HG03439 (cell line): ENCODE results near the gene ENPP3.

ENCODE experiments used
- ATAC-seq: cut with Tn5 transposase; IDR thresholded peaks from one replicate; pipeline ENCODE4 v1.9.1; 2021; ENCODE audit warnings: mild to moderate bottlenecking, moderate library complexity; ENCODE audit not compliant: unreplicated experiment

Gene ENPP3

DNA sequence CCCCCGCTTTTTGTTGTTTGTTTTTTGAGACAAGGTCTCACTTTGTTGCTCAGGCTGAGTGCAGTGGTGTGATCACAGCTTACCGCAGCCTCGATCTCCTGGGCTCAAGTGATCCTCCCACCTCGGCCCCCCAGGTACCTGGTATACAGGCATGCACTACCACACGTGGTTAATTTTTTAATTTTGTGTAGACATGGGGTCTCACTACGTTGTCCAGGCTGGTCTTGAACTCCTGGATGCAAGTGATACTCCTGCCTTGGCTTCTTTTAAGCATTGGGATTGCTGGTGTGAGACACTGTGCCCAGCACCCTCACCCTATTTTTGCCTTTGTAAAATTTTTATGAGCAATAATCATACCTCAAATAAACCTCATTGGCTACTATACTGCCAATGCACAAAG, 5.5 kb downstream of the ENPP3 start:
- no peak for ATAC-seq

DNA sequence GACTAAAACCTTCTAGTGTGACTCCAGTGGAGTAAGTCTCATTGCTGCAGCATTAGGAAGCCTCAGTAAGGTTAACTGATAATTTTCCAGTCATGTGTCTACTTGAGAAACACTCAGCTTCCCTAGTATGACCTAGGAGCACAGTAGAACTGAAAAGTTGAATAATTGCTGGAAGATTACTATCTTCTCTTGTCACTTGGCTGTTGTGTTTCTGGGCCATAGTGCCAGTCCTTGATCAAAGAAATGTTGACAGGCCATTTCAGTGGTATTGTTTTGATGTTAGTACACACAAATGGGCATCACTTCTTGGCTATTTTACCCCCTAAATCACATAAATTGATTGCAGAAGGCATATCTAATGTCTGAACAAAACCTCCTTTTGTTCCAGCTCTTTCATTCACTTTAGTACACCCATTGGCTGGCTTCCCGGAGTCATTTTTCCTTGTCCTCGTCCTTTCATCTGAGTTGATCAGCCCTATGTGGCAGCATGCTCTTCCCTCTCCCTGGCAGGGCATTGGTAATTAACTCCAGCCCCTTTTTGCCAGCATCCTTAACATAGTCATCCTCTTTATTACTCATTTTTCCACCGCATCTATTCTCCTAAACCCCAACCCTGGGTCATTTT, 6.0 kb downstream of the ENPP3 start:
- no peak for ATAC-seq

DNA sequence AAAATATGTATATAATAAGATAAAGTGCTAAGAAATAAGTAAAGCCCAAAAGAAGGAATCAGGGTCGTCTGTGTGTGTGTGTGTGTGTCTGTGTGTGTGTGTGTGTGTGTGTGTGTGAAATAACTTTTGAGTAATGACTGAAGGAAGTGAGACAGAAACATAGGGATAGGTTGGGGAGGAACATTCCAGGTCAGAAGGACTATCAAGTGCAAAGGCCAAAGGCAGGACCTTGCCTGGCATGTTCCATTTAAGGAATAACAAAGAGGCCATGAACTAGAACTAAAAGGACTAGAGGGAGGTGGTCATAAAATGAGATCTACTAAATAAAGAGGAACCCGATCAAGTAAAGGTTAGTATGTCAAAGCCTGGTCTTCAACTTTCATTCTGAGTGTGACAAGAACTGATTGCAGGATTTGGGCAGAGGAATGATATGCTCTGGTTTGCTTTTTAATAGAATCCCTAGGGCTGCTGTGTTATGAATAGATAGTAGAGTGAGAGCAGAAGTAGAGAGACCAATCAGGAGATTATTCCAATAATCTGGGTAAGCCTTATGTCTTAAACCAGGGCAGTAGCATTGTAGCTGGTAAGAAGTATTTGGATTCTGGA, 6.9 kb downstream of the ENPP3 start:
- no peak for ATAC-seq

DNA sequence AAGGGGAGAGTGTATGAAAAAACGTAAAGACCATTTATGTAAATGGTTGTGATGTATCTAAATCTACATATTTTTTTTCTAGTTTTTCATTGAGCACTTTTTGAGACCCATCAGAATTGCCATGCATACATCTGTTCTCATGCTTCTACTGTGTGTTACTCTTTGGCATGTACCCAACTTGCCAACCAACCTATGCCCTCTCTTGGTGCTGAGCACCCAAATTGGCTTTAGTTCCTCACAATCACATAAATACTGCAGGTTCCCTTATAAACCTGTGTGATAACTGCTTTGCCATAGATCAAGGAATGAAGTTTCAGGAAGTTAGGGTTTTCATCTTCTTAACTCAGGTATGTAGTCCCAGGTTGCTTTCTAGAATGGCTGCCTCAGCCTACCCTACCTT, 7.8 kb downstream of the ENPP3 start:
- ATAC-seq = no peak

DNA sequence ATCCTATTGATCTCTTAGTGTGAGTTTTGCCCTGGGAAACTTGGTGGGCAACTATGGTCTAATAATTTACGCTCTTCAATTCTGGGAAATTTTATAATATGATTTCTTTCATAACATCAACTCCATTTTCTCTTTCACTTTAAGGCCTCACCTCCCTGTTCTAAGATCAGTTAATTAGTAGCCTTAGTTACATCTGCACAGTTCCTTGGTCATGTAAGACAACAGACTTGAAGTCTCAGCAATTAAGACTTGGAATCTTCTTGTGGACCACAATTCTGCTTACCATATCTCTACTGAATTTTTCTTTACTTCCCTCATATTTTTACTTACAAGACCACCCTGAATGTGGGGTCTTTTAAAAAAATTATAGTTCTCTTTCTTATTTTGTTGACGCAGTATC, 8.7 kb downstream of the ENPP3 start:
- no peak for ATAC-seq

DNA sequence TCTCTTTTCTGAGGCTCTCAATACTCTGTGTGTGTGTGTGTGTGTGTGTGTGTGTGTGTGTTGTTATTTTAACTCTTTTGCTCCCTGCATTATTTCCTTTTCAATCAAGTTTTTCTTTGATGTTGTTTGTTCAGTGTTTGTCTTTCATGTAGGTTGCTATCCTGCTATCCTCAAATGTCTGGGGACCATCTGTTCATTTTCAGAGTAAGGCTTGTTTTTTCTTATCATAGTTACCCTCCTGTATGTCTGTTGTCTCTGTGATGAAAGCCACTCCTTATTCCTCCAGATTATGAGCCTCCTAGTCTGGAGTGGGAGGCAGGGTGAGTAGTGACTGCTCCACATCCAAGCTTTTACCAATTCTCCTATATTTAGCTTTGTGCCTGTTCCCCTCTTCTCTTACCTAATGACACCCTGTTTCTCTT, 9.2 kb downstream of the ENPP3 start:
- no peak for ATAC-seq

DNA sequence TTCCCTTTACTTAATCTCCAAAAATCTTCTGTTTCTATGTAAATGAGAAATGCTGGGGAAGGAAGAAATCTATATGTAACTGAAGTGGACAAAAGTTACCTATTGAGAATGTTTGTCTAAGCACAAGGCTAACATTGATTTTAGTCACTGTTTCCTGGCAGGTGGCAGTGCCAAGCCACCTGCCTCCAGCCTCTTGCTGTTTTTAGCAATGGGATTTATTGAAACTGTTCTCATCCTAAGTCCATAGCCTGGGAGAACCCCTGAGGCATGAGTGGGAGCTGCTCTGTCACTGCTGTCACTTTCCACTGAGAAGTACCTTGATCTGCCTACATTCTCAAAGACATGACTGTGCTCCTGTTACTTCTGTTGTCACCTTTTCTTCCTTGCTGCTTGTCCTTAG, 14.7 kb downstream of the ENPP3 start:
- ATAC-seq = no peak

DNA sequence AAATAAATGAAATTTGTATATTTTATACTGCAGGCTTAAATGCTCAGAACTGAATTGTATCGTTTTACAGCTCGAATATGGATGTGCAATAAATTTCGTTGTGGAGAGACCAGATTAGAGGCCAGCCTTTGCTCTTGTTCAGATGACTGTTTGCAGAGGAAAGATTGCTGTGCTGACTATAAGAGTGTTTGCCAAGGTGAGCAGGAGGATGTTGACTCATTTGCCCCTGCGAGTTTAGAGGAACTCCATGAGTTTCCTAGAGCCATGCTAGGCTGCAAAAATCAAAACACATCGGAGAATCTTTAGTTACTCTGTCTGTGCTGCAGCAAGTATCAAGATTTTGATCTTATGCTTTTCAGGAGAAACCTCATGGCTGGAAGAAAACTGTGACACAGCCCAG, 15.4 kb downstream of the ENPP3 start:
- no peak for ATAC-seq

DNA sequence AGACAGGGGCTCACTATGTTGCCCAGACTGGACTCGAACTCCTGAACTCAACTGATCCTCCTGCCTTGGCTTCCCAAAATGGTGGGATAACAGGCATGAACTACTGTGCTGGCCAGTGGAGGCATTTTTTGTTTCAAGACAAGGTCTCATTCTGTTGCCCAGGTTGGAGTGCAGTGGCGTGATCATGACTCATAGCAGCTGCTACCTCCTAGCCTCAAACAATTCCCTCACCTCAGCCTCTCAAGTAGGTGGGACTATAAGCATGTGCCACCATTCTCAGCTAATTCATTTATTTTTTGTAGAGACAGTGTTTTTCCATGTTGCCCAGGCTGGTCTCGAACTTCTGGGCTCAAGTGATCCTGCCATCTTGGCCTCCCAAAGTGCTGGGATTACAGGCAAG, 17.2 kb downstream of the ENPP3 start:
- ATAC-seq = no peak

GRCh38 chr6:131655387-131655786, 18.3 kb downstream of the ENPP3 start:
- no peak for ATAC-seq

- no peak for ATAC-seq
Observed at GRCh38 chr6:131655951-131656350, 18.8 kb downstream of the ENPP3 start.

DNA sequence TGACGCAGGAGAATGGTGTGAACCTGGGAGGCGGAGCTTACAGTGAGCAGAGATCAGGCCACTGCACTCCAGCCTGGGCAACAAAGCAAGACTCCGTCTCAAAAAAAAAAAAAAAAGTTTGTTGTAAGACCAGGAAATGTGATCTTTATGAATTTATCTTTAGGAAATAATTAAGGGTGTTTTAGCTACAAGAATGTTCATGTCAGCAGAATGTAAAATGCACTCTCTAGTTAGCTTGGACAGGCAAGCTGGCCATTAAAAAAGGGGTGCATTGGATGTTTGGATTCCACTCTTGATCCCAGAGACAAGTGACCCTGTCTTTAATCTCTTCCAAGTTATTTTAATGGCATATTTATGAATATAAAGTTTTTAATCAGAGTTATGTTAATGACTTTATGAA, 19.6 kb downstream of the ENPP3 start:
- ATAC-seq = no peak

GRCh38 chr6:131657222-131657621, 20.1 kb downstream of the ENPP3 start:
- no peak for ATAC-seq

- ATAC-seq = no peak
Observed at GRCh38 chr6:131657630-131658111, 20.6 kb downstream of the ENPP3 start.

DNA sequence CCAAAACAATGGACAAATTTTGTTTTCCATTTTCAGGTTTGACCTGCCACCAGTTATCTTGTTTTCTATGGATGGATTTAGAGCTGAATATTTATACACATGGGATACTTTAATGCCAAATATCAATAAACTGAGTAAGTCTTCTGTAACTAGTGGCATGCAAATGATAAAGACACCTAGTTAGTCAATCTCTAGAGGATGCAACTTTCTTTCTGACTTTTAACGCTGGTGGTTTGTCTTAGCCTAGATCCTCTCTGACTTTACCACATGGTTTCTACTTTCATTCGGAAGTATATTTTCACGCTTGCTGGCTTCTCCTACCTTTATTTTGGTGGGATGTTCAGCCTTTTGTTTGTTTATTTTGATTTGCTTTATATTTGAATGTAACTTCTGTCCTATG, 21.2 kb downstream of the ENPP3 start:
- ATAC-seq = no peak

DNA sequence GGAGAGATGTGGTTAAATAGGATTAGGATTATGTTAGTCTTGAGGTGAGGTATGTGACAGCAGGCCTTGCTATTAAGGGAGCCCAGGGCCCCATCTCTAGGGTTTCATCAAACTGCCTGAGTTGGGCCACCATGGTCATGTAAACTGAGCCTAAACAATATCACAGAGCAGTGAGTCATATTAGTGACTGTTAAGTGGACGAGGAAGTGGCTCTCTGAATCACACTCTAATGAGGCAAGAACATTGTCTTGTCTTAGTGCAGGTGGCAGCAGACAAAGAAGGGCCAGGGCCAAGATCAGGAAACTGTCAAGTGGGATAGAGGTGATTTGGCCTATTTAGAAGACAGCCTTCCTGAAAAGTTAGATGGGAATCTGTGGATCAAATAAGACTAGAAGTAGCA, 23.1 kb downstream of the ENPP3 start:
- ATAC-seq = no peak

- no peak for ATAC-seq
Observed at GRCh38 chr6:131663578-131664165, 26.6 kb downstream of the ENPP3 start.

- ATAC-seq = no peak
Observed at GRCh38 chr6:131669891-131670290, 32.8 kb downstream of the ENPP3 start.

GRCh38 chr6:131673184-131673583, 36.1 kb downstream of the ENPP3 start:
- ATAC-seq = no peak

GRCh38 chr6:131678442-131678841, 41.3 kb downstream of the ENPP3 start:
- no peak for ATAC-seq

DNA sequence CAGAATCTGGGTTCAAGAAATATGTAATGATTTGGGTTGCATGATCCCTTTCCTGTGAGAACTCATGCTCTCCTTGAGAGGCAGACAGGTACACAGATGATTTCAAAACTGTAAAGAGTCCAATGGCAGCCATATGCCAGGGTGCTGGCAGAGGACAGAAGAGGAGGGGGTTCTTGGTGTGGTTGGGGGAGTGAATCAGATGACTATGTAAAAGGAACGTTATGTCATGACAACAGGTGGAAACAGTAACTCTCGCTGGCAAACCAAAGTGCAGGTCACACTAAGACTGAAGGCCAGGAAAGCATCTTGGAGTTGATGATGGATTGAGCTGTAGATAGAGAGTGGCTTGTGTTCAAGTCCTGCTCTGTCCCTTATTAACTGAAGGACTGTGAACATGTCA, 43.8 kb downstream of the ENPP3 start:
- ATAC-seq = no peak

DNA sequence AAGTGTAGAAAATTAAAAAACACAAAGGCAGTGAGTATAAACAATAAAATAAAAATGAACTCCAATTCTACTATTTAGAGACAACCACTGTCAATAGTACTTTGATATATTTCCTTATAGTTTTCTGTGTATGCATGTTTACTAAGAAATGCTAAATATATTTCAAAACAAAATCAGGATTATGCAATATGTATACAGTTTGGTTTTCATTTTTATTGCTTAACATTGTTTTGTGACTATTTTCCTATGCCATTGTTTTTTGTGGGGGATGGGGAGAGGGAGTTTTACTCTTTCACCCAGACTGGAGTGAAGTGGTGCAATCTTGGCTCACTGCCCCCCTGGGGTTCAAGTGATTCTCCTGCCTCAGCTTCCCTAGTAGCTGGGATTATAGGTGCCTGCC, 44.5 kb downstream of the ENPP3 start:
- ATAC-seq = no peak

- no peak for ATAC-seq
Observed at GRCh38 chr6:131682442-131682841, 45.3 kb downstream of the ENPP3 start.
